Activated CD4-positive, alpha-beta T cell treated with anti-CD3 and anti-CD28 coated beads, Interleukin-2, amount 10 ng/mL, durations not matched to agents 7 days and 5 days (primary cell): ENCODE measurements around the gene SMOC2. TPM values are rescaled to one million over a fixed set of nuclear protein-coding genes. Genes with fewer than 3 reads are reported as not detected.

Experiments used
- CTCF ChIA-PET: fragments of 350-600 bp; sonication (Branson Sonifier 250); formaldehyde crosslinking; loops from one replicate; lab custom pipeline; 2021; ENCODE audit warnings: antibody characterized with exemption; lab: Charles Lee
- POLR2A ChIA-PET: fragments of 350-600 bp; sonication (Branson Sonifier 250); formaldehyde crosslinking; loops from one replicate; lab custom pipeline; 2021; ENCODE audit warnings: antibody characterized with exemption; lab: Charles Lee
- DNase-seq: peaks from one replicate; pipeline ENCODE4 v3.0.0-alpha.2; 2020
- H3K27ac Mint-ChIP-seq: one replicate; pipeline ENCODE4 v1.8.0; 2021; ENCODE audit warnings: mild to moderate bottlenecking, moderate library complexity, mixed read lengths
- H3K27me3 Mint-ChIP-seq: one replicate; pipeline ENCODE4 v1.8.0; 2021; ENCODE audit warnings: mixed read lengths
- H3K36me3 Mint-ChIP-seq: one replicate; pipeline ENCODE4 v1.8.0; 2021; ENCODE audit warnings: low read depth, mixed read lengths
- H3K4me1 Mint-ChIP-seq: one replicate; pipeline ENCODE4 v1.8.0; 2021; ENCODE audit warnings: mixed read lengths
- H3K4me3 Mint-ChIP-seq: one replicate; pipeline ENCODE4 v1.8.0; 2021; ENCODE audit warnings: mild to moderate bottlenecking, moderate library complexity, mixed read lengths
- H3K9me3 Mint-ChIP-seq: one replicate; pipeline ENCODE4 v1.8.0; 2021; ENCODE audit warnings: mixed read lengths
- total RNA-seq, 2 experiments: library from RNA; stranded (reverse); gene quantifications; one replicate each; pipeline ENCODE4 v1.2.3, GENCODE V29; 2021

The SMOC2 gene
- total RNA-seq, 2 experiments from 2014 or later: not detected

GRCh38 chr6:168441434-168442391 is 729 bp downstream of the SMOC2 start:
- Mint-ChIP-seq H3K4me3 (no peak overlapping the region), H3K9me3 (no peaks in the 10 kb centered on the region), H3K27ac (no peak overlapping the region), H3K27me3 (peaks cover 41% of the 10 kb centered on the region), H3K4me1 (no peaks in the 10 kb centered on the region), H3K36me3 (no peaks in the 10 kb centered on the region)
- POLR2A ChIA-PET: no interaction called here
- no peak for DNase-seq
- CTCF ChIA-PET: no interaction called here

GRCh38 chr6:168442646-168443045 is 1.7 kb downstream of the SMOC2 start:
- Mint-ChIP-seq H3K4me1 (no peaks in the 10 kb centered on the region), H3K9me3 (no peaks in the 10 kb centered on the region), H3K4me3 (no peak overlapping the region), H3K36me3 (no peaks in the 10 kb centered on the region), H3K27ac (no peak overlapping the region), H3K27me3 (peaks cover 41% of the 10 kb centered on the region)
- POLR2A ChIA-PET: no interaction called here
- no peak for DNase-seq
- CTCF ChIA-PET: no interaction called here

- Mint-ChIP-seq H3K4me1 (no peaks in the 10 kb centered on the region), H3K4me3 (no peak overlapping the region), H3K27me3 (peaks cover 27% of the 10 kb centered on the region), H3K27ac (no peak overlapping the region), H3K36me3 (no peaks in the 10 kb centered on the region), H3K9me3 (no peaks in the 10 kb centered on the region)
- no peak for DNase-seq
- ChIA-PET CTCF (no interaction called here), POLR2A (no interaction called here)
Observed at GRCh38 chr6:168447282-168447681, 6.3 kb downstream of the SMOC2 start.

GRCh38 chr6:168447700-168448099 is 6.7 kb downstream of the SMOC2 start:
- Mint-ChIP-seq H3K9me3 (no peaks in the 10 kb centered on the region), H3K4me1 (no peaks in the 10 kb centered on the region), H3K27ac (no peak overlapping the region), H3K4me3 (no peak overlapping the region), H3K27me3 (peaks cover 23% of the 10 kb centered on the region), H3K36me3 (no peaks in the 10 kb centered on the region)
- POLR2A ChIA-PET: no interaction called here
- DNase-seq: no peak
- CTCF ChIA-PET: no interaction called here

GRCh38 chr6:168448243-168448855 is 7.4 kb downstream of the SMOC2 start:
- Mint-ChIP-seq H3K36me3 (no peaks in the 10 kb centered on the region), H3K4me1 (no peaks in the 10 kb centered on the region), H3K9me3 (no peaks in the 10 kb centered on the region), H3K27me3 (peaks cover 18% of the 10 kb centered on the region), H3K27ac (no peak overlapping the region), H3K4me3 (no peak overlapping the region)
- DNase-seq: no peak
- ChIA-PET POLR2A (no interaction called here), CTCF (no interaction called here)

- Mint-ChIP-seq H3K9me3 (no peaks in the 10 kb centered on the region), H3K27ac (no peak overlapping the region), H3K27me3 (peaks cover 7% of the 10 kb centered on the region), H3K36me3 (no peaks in the 10 kb centered on the region), H3K4me1 (no peaks in the 10 kb centered on the region), H3K4me3 (no peak overlapping the region)
- no peak for DNase-seq
- ChIA-PET POLR2A (no interaction called here), CTCF (no interaction called here)
Observed at GRCh38 chr6:168450917-168451316, 9.9 kb downstream of the SMOC2 start.

GRCh38 chr6:168451805-168452517 is 11.0 kb downstream of the SMOC2 start:
- H3K27ac Mint-ChIP-seq: no peak overlapping the region
- no peak for DNase-seq
- CTCF ChIA-PET: no interaction called here
- POLR2A ChIA-PET: no interaction called here
- H3K4me3 Mint-ChIP-seq: no peak overlapping the region
- H3K9me3 Mint-ChIP-seq: no peaks in the 10 kb centered on the region
- peaks cover 7% of the 10 kb centered on the region for H3K27me3 Mint-ChIP-seq
- no peaks in the 10 kb centered on the region for H3K4me1 Mint-ChIP-seq
- H3K36me3 Mint-ChIP-seq: no peaks in the 10 kb centered on the region

GRCh38 chr6:168452685-168453377 is 11.8 kb downstream of the SMOC2 start:
- H3K9me3 Mint-ChIP-seq: no peaks in the 10 kb centered on the region
- no peak overlapping the region for H3K4me3 Mint-ChIP-seq
- no peak overlapping the region for H3K27ac Mint-ChIP-seq
- no peak for DNase-seq
- peaks cover 7% of the 10 kb centered on the region for H3K27me3 Mint-ChIP-seq
- CTCF ChIA-PET: no interaction called here
- H3K4me1 Mint-ChIP-seq: no peaks in the 10 kb centered on the region
- H3K36me3 Mint-ChIP-seq: no peaks in the 10 kb centered on the region
- POLR2A ChIA-PET: no interaction called here

GRCh38 chr6:168455847-168456530 is 15.0 kb downstream of the SMOC2 start:
- Mint-ChIP-seq H3K4me1 (no peaks in the 10 kb centered on the region), H3K27me3 (peaks cover 5% of the 10 kb centered on the region), H3K36me3 (no peaks in the 10 kb centered on the region), H3K9me3 (no peaks in the 10 kb centered on the region), H3K4me3 (no peak overlapping the region), H3K27ac (no peak overlapping the region)
- no peak for DNase-seq
- CTCF ChIA-PET: no interaction called here
- POLR2A ChIA-PET: no interaction called here

GRCh38 chr6:168456907-168457652 is 16.1 kb downstream of the SMOC2 start:
- peaks cover 5% of the 10 kb centered on the region for H3K27me3 Mint-ChIP-seq
- no peak overlapping the region for H3K27ac Mint-ChIP-seq
- no peak for DNase-seq
- H3K4me3 Mint-ChIP-seq: no peak overlapping the region
- H3K4me1 Mint-ChIP-seq: no peaks in the 10 kb centered on the region
- POLR2A ChIA-PET: no interaction called here
- CTCF ChIA-PET: no interaction called here
- H3K36me3 Mint-ChIP-seq: no peaks in the 10 kb centered on the region
- no peaks in the 10 kb centered on the region for H3K9me3 Mint-ChIP-seq

- Mint-ChIP-seq H3K36me3 (no peaks in the 10 kb centered on the region), H3K27ac (no peak overlapping the region), H3K4me3 (no peak overlapping the region), H3K9me3 (no peaks in the 10 kb centered on the region), H3K27me3 (peaks cover 5% of the 10 kb centered on the region), H3K4me1 (no peaks in the 10 kb centered on the region)
- POLR2A ChIA-PET: no interaction called here
- no peak for DNase-seq
- CTCF ChIA-PET: no interaction called here
Observed at GRCh38 chr6:168457653-168457934, 16.6 kb downstream of the SMOC2 start.

GRCh38 chr6:168458101-168458500 is 17.1 kb downstream of the SMOC2 start:
- Mint-ChIP-seq H3K27me3 (peaks cover 5% of the 10 kb centered on the region), H3K36me3 (no peaks in the 10 kb centered on the region), H3K4me1 (no peaks in the 10 kb centered on the region), H3K27ac (no peak overlapping the region), H3K4me3 (no peak overlapping the region), H3K9me3 (no peaks in the 10 kb centered on the region)
- ChIA-PET POLR2A (no interaction called here), CTCF (no interaction called here)
- no peak for DNase-seq
